K562 (cell line): ENCODE data around the gene PCBP2. TPM values are rescaled to one million over a fixed set of nuclear protein-coding genes. Genes with fewer than 3 reads are reported as not detected.

Experiments used
- ATAC-seq: fragments of 200-7000 bp; cut with Tn5 transposase; 3 replicates; pipeline ENCODE4 v1.9.1; 2020; ENCODE audit warnings: moderate library complexity
- BruUV-seq: library from RNA; stranded (reverse); fragments of 400-500 nt; replicated peaks from 2 replicates; lab custom pipeline; 2021; lab: Mats Ljungman, UMichigan
- CTCF ChIA-PET: fragments of 300-600 bp; formaldehyde crosslinking; extraction: SDS; loops from one replicate; lab custom pipeline; 2021; ENCODE audit warnings: low intra/inter-chr PET ratio; lab: Yijun Ruan, JAX
- POLR2A ChIA-PET: fragments of 300-600, 350-650 bp; sonication (Branson Sonifier 250); formaldehyde crosslinking; extraction: SDS; loops from one replicate; lab custom pipeline; 2021; ENCODE audit warnings: antibody characterized with exemption, inconsistent platforms; lab: Yijun Ruan, JAX
- DNase-seq, 4 experiments: peaks; one replicate each; pipeline versions ENCODE4 v3.0.0 to v3.0.0-alpha.2; 2011 to 2018; ENCODE audit warnings: low spot score in 3 of 4, mixed read lengths in 3 of 4; ENCODE audit errors: extremely low read depth in 1 of 4
- FAIRE-seq: peaks from 2 replicates; lab custom pipeline; 2011; peaks lifted over from hg19 to GRCh38; lab: Jason Lieb, UNC
- H2AFZ ChIP-seq: 2 replicates; pipeline ENCODE4 v1.6.0; 2011; ENCODE audit warnings: low read depth, low read length, control low read depth, inconsistent platforms
- H3K27ac ChIP-seq: fragments of 200-600 bp; 3 replicates; pipeline ENCODE4 v1.8.0; 2011; ENCODE audit warnings: low read depth, mild to moderate bottlenecking, control low read depth, inconsistent platforms, low read length, moderate library complexity, mixed read lengths; ENCODE audit errors: extremely low read depth
- H3K27me3 ChIP-seq, 2 experiments: fragments of 300-600 bp in 1 of 2; 2 replicates in 1 of 2; 3 replicates in 1 of 2; pipeline versions ENCODE4 v1.6.0 to v1.8.0; 2011; ENCODE audit warnings: inconsistent platforms in 2 of 2, low read length in 2 of 2, mild to moderate bottlenecking in 1 of 2, mixed read lengths in 1 of 2, moderate library complexity in 1 of 2; ENCODE audit not compliant: control insufficient read depth in 2 of 2, insufficient read depth in 2 of 2
- H3K36me3 ChIP-seq: fragments of 300-600 bp; 3 replicates; pipeline ENCODE4 v1.8.0; 2011; ENCODE audit warnings: mild to moderate bottlenecking, low read length, inconsistent platforms; ENCODE audit not compliant: control insufficient read depth, insufficient read depth
- H3K4me1 ChIP-seq, 2 experiments: fragments of 200-600 bp in 1 of 2; replicated peaks in 1 of 2; 2 replicates in 1 of 2; 3 replicates in 1 of 2; pipeline versions ENCODE4 v1.5.1 to v1.8.0; 2011; ENCODE audit warnings: inconsistent platforms in 2 of 2, low read length in 2 of 2, mild to moderate bottlenecking in 1 of 2, mixed read lengths in 1 of 2, moderate library complexity in 1 of 2; ENCODE audit not compliant: control insufficient read depth in 2 of 2, insufficient read depth in 2 of 2
- H3K4me2 ChIP-seq: 2 replicates; pipeline ENCODE4 v1.6.1; 2011; ENCODE audit warnings: low read length, control low read depth, inconsistent platforms, mixed read lengths; ENCODE audit not compliant: insufficient read depth
- H3K4me3 ChIP-seq: fragments of 200-600 bp; sonication (generic), shearing (Covaris generic); 2 replicates; pipeline ENCODE4 v1.5.1; 2016; ENCODE audit warnings: control low read depth, inconsistent platforms
- H3K79me2 ChIP-seq: fragments of 200-600 bp; 3 replicates; pipeline ENCODE4 v1.8.0; 2011; ENCODE audit warnings: low read length, inconsistent platforms; ENCODE audit not compliant: control insufficient read depth, insufficient read depth
- H3K9ac ChIP-seq, 2 experiments: 2 replicates each; pipeline versions ENCODE4 v1.6.0 to v1.6.1; 2011; ENCODE audit warnings: low read depth in 2 of 2, low read length in 2 of 2, control low read depth in 1 of 2, inconsistent platforms in 1 of 2, mild to moderate bottlenecking in 1 of 2, mixed read lengths in 1 of 2; ENCODE audit not compliant: insufficient read depth in 1 of 2
- H3K9me1 ChIP-seq: one replicate; pipeline ENCODE4 v1.6.0; 2011; ENCODE audit warnings: inconsistent platforms, mild to moderate bottlenecking, low read length, moderate library complexity; ENCODE audit not compliant: control insufficient read depth, insufficient read depth
- H3K9me3 ChIP-seq: replicated peaks from 2 replicates; pipeline ENCODE4 v1.5.1; 2011; ENCODE audit warnings: low read depth, low read length, inconsistent platforms; ENCODE audit not compliant: control insufficient read depth, insufficient read depth
- H4K20me1 ChIP-seq: replicated peaks from 2 replicates; pipeline ENCODE4 v1.6.1; 2011; ENCODE audit warnings: low read length, inconsistent platforms, mixed read lengths; ENCODE audit not compliant: control insufficient read depth, insufficient read depth
- CBX5 ChIP-seq: IDR thresholded peaks from 2 replicates; pipeline ENCODE4 v1.6.1; 2014; ENCODE audit warnings: low read depth, borderline replicate concordance
- FIP1L1 ChIP-seq: fragments of 200-400 bp; formaldehyde crosslinking; IDR thresholded peaks from 2 replicates; pipeline ENCODE4 v1.6.1; 2018; ENCODE audit warnings: mild to moderate bottlenecking, low read depth, low read length; ENCODE audit not compliant: poor library complexity, severe bottlenecking
- FOXJ3 ChIP-seq: sonication (generic); formaldehyde crosslinking; IDR thresholded peaks from 2 replicates; pipeline ENCODE4 v1.4.0; 2020; ENCODE audit warnings: mild to moderate bottlenecking, missing genetic modification reagents
- HDAC6 ChIP-seq: IDR thresholded peaks from 2 replicates; pipeline ENCODE4 v1.6.1; 2012; ENCODE audit warnings: low read depth, mild to moderate bottlenecking, control low read depth, inconsistent platforms, low read length, moderate library complexity
- HNRNPUL1 ChIP-seq: fragments of 200-400 bp; formaldehyde crosslinking; IDR thresholded peaks from 2 replicates; pipeline ENCODE4 v1.6.1; 2017; ENCODE audit warnings: low read length
- KDM2B ChIP-seq: fragments of 250-450 bp; sonication (Bioruptor Pico); IDR thresholded peaks from 2 replicates; pipeline ENCODE4 v1.8.0; 2021; ENCODE audit warnings: mild to moderate bottlenecking, moderate library complexity
- POLR2AphosphoS5 ChIP-seq: IDR thresholded peaks from 2 replicates; pipeline ENCODE4 v1.6.1; 2011; ENCODE audit warnings: mild to moderate bottlenecking, low read depth, low read length, moderate library complexity; ENCODE audit not compliant: control insufficient read depth, insufficient read depth
- RBFOX2 ChIP-seq: fragments of 200-400 bp; formaldehyde crosslinking; IDR thresholded peaks from 2 replicates; pipeline ENCODE4 v1.6.1; 2017; ENCODE audit warnings: low read depth, mild to moderate bottlenecking, low read length, moderate library complexity
- RBM14 ChIP-seq: fragments of 200-400 bp; formaldehyde crosslinking; IDR thresholded peaks from 2 replicates; pipeline ENCODE4 v1.6.1; 2018; ENCODE audit warnings: low read depth, mild to moderate bottlenecking, low read length, moderate library complexity, borderline replicate concordance; ENCODE audit not compliant: insufficient read depth
- TBP ChIP-seq: optimal IDR thresholded peaks from 2 replicates; pipeline ENCODE3; 2011; ENCODE audit warnings: low read depth, low read length, improper control_type of control experiment
- WGBS: fragments of 100-300 bp; shearing (Covaris generic); methylation state at CpG from one replicate; pipeline ENCODE4 v1.1.6; 2016; ENCODE audit warnings: low coverage, mixed read lengths; ENCODE audit not compliant: insufficient coverage; ENCODE audit errors: missing lambda C conversion rate; 5-methylcytosine and 5-hydroxymethylcytosine counted together
- in situ Hi-C: fragments of 300-500 bp; cut with MboI; formaldehyde crosslinking; loops from 4 replicates; pipeline ENCODE4 v1.15.0; 2018; ENCODE audit warnings: inconsistent platforms, mixed read lengths
- intact Hi-C: fragments of 100-400 bp; cut with micrococcal nuclease; formaldehyde crosslinking; loops from 2 replicates; pipeline ENCODE4 v1.14.2; 2022
- polyA plus RNA-seq, 8 experiments: library from polyadenylated mRNA; depleted of rRNA in 4 of 8; stranded (reverse) in 5 of 8; unstranded in 3 of 8; fragments of >200 nt; fragmentation: Nextera tagmentation in 2 of 8; fragmentation: Illumina TruSeq in 1 of 8; extraction: Ambion mirVana in 2 of 8; extraction: Trizol in 1 of 8; gene quantifications; 2 replicates each; pipeline versions ENCODE4 v1.2.1 to v1.2.3, GENCODE V29; 2011 to 2014; ENCODE audit warnings: inconsistent platforms in 1 of 8, missing spikeins in 1 of 8
- total RNA-seq, 7 experiments: library from RNA; depleted of rRNA in 6 of 7; stranded (reverse); fragments of >200 nt in 6 of 7; fragmentation: Illumina TruSeq in 2 of 7; extraction: Trizol in 2 of 7; gene quantifications; 2 replicates each; pipeline versions ENCODE4 v1.2.1 to v1.2.3, GENCODE V29; 2011 to 2021; ENCODE audit warnings: low replicate concordance in 1 of 7
- TF ChIP-seq, protein P1 (sequence below): sonication (generic); formaldehyde crosslinking; IDR thresholded peaks from 2 replicates; pipeline ENCODE4 v1.8.0; 2022; ENCODE audit warnings: mild to moderate bottlenecking, missing genetic modification reagents, borderline replicate concordance
- TF ChIP-seq, protein P2 (sequence below): sonication (generic); formaldehyde crosslinking; IDR thresholded peaks from 2 replicates; pipeline ENCODE4 v1.9.0; 2022; ENCODE audit warnings: mild to moderate bottlenecking, missing genetic modification reagents

Gene PCBP2
- total and polyA plus RNA-seq, 9 of the 15 experiments (the other 6 are each of a cell fraction or from before 2014, with no cell fraction given), result 137 to 831 (median 328) TPM

DNA sequence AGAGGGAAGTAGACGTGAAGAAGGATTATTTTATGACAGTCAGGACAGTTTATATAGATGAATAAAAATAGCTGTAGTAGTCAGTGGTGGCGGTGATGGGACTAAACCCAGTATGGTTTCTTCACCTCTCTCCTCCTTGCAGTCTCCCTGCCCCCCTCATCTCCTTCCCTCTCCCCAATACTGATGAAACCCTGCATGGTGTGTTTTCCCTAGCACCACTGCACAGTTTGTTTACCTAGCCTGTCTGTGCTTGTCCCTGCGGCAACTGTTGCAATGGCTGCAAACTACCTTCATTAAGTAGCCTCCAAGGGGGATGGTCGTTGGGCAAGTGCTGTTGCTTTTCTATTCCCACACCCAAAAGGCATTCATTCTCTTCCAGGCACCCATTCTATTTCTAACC, 14.7 kb downstream of the PCBP2 start:
- Histone ChIP-seq H3K4me2 (no peak overlapping the region), H4K20me1 (peaks cover 21% of the 10 kb centered on the region), H3K9ac (no peak overlapping the region), H3K79me2 (peaks cover 77% of the 10 kb centered on the region), H3K36me3 (peaks cover 100% of the 10 kb centered on the region), H3K27ac (no peak overlapping the region), H3K4me1 (peaks cover 0 to 3% of the 10 kb centered on the region in 2 experiments; a peak in 1 of 5 replicates), H3K9me3 (no peaks in the 10 kb centered on the region)
- intact Hi-C loops, result no loop called here
- ChIA-PET POLR2A (interaction anchor here (1.0 to 8.8 kb wide), 3 partner anchors 8 to 16 kb away, joined by 3 to 87 read pairs (median 18); no protein-coding TSS in a partner anchor), CTCF (no interaction called here)
- in situ Hi-C loops, result no loop called here
- no peak for TF ChIP-seq HNRNPUL1
- TF ChIP-seq RBFOX2, result peak; percentile 40
- TF ChIP-seq POLR2AphosphoS5, result peak; percentile 19; the same call in 1 of the 2 replicates
- TF ChIP-seq HDAC6, result no peak
- TF ChIP-seq CBX5, result no peak
- no peak for TF ChIP-seq KDM2B
- TF ChIP-seq, all 486 proteins: peak for 2
- ATAC-seq (no peak), FAIRE-seq (no peak), DNase-seq (no peak)
- BruUV-seq, result no TSS peak
- H2AFZ ChIP-seq, result no peak overlapping the region
- no peaks in the 10 kb centered on the region for H3K9me1 ChIP-seq
- 96% methylated on average over 4 of the region's 4 CpGs for WGBS
- H3K27me3 ChIP-seq, result no peaks in the 10 kb centered on the region
- H3K4me3 ChIP-seq, result no peak overlapping the region

DNA sequence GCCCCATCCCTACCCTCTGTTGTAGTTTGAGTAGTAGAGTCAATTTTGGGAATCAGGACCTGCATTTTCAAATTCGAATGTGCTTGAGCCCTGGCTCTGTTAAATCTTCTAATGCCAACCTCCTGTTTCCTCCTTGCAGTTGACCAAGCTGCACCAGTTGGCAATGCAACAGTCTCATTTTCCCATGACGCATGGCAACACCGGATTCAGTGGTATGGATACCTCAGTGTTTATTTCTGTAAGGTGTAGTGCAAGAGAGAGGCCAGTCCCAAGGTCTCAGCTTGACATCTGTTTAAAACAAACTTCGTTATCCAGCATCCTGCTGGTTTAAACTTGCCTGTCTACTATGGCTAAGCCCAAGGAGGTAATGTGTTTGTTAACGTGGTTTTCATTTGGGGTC, 15.2 kb downstream of the PCBP2 start:
- Histone ChIP-seq H3K9me3 (no peaks in the 10 kb centered on the region), H3K27me3 (no peaks in the 10 kb centered on the region), H4K20me1 (peaks cover 22% of the 10 kb centered on the region), H3K4me2 (no peak overlapping the region), H3K4me3 (no peak overlapping the region), H3K9me1 (no peaks in the 10 kb centered on the region), H3K4me1 (peaks cover 0 to 3% of the 10 kb centered on the region in 2 experiments; a peak in 2 of 5 replicates), H2AFZ (no peak overlapping the region), H3K79me2 (peaks cover 77% of the 10 kb centered on the region), H3K9ac (no peak overlapping the region), H3K27ac (no peak overlapping the region), H3K36me3 (peaks cover 100% of the 10 kb centered on the region)
- CTCF ChIA-PET, result no interaction called here
- no TSS peak for BruUV-seq
- FAIRE-seq (no peak), ATAC-seq (no peak), DNase-seq (no peak)
- no peak for TF ChIP-seq FOXJ3 (CRISPR knock-in tag)
- TF ChIP-seq, protein P1, sequence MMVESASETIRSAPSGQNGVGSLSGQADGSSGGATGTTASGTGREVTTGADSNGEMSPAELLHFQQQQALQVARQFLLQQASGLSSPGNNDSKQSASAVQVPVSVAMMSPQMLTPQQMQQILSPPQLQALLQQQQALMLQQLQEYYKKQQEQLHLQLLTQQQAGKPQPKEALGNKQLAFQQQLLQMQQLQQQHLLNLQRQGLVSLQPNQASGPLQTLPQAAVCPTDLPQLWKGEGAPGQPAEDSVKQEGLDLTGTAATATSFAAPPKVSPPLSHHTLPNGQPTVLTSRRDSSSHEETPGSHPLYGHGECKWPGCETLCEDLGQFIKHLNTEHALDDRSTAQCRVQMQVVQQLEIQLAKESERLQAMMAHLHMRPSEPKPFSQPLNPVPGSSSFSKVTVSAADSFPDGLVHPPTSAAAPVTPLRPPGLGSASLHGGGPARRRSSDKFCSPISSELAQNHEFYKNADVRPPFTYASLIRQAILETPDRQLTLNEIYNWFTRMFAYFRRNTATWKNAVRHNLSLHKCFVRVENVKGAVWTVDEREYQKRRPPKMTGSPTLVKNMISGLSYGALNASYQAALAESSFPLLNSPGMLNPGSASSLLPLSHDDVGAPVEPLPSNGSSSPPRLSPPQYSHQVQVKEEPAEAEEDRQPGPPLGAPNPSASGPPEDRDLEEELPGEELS, result no peak
- TF ChIP-seq TBP, result no peak
- no peak for TF ChIP-seq FIP1L1
- TF ChIP-seq RBM14, result no peak
- TF ChIP-seq, protein P2, sequence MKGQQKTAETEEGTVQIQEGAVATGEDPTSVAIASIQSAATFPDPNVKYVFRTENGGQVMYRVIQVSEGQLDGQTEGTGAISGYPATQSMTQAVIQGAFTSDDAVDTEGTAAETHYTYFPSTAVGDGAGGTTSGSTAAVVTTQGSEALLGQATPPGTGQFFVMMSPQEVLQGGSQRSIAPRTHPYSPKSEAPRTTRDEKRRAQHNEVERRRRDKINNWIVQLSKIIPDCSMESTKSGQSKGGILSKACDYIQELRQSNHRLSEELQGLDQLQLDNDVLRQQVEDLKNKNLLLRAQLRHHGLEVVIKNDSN (CRISPR knock-in tag), result no peak
- POLR2A ChIA-PET, result interaction anchor here (1.0 to 8.8 kb wide), 4 partner anchors 8 to 34 kb away, joined by 3 to 87 read pairs (median 11); partner anchors contain the start of gene TARBP2
- in situ Hi-C loops, result no loop called here
- intact Hi-C loops, result no loop called here
- WGBS, result 88% methylated on average over 5 of the region's 5 CpGs
